SIG-M5 (cell line): ENCODE measurements around the gene SAMD1.

ENCODE experiments used
- DNase-seq: peaks from one replicate; lab custom pipeline; 2025; lab: John Stamatoyannopoulos, UW

The SAMD1 gene

GRCh38 chr19:14089662-14090508 lies 666 bp downstream of the SAMD1 start:
- DNase-seq = no peak

GRCh38 chr19:14089412-14089661 lies 1.2 kb downstream of the SAMD1 start:
- no peak for DNase-seq

GRCh38 chr19:14088634-14089411 lies 1.7 kb downstream of the SAMD1 start:
- no peak for DNase-seq

- DNase-seq = no peak
Observed at GRCh38 chr19:14086098-14086497, 4.5 kb downstream of the SAMD1 start.

- no peak for DNase-seq
Observed at GRCh38 chr19:14085309-14085995, 5.1 kb downstream of the SAMD1 start, which contains the start of gene C19orf67. C19orf67 (minus strand) TSS chr19:14085783; CDS start chr19:14085627, 156 bp downstream.

GRCh38 chr19:14082675-14082960 lies 7.9 kb downstream of the SAMD1 start:
- no peak for DNase-seq

- no peak for DNase-seq
Observed at GRCh38 chr19:14081797-14082674, 8.5 kb downstream of the SAMD1 start.

- DNase-seq = peak; percentile 88
Observed at GRCh38 chr19:14080887-14081796, 9.4 kb downstream of the SAMD1 start.

- no peak for DNase-seq
Observed at GRCh38 chr19:14078411-14078810, 12.1 kb downstream of the SAMD1 start.

GRCh38 chr19:14073925-14074838 lies 16.4 kb downstream of the SAMD1 start:
- DNase-seq = no peak

- no peak for DNase-seq
Observed at GRCh38 chr19:14073261-14073924, 17.2 kb downstream of the SAMD1 start.

GRCh38 chr19:14072535-14073260 lies 17.9 kb downstream of the SAMD1 start, which contains the start of gene MISP3:
MISP3 (plus strand) TSS chr19:14072786; CDS start chr19:14073310, 524 bp downstream.
- no peak for DNase-seq

GRCh38 chr19:14070268-14071050 lies 20.1 kb downstream of the SAMD1 start:
- DNase-seq = no peak

- DNase-seq = no peak
Observed at GRCh38 chr19:14066134-14066533, 24.4 kb downstream of the SAMD1 start.

GRCh38 chr19:14063105-14063504 lies 27.4 kb downstream of the SAMD1 start:
- DNase-seq = no peak

- DNase-seq = no peak
Observed at GRCh38 chr19:14062558-14062855, 28.0 kb downstream of the SAMD1 start.

GRCh38 chr19:14061751-14062557 lies 28.6 kb downstream of the SAMD1 start, which contains the start of gene PALM3:
PALM3 (minus strand) TSS chr19:14062076; CDS start chr19:14061980, 96 bp downstream.
- DNase-seq = no peak
